ENCODE data around the gene SERINC5. TPM values are rescaled to one million over a fixed set of nuclear protein-coding genes. Genes with fewer than 3 reads are reported as not detected.

SERINC5 gene
- total RNA-seq, 2 experiments from 2014 or later = 52.5 to 54.5 TPM

GRCh38 chr5:80195837-80196400, 59.9 kb downstream of the SERINC5 start:
- peaks cover 62% of the 10 kb centered on the region for H3K4me1 Mint-ChIP-seq (ENCODE audit: low read depth)
- H3K4me3 Mint-ChIP-seq = no peak overlapping the region
- no peaks in the 10 kb centered on the region for H3K27me3 Mint-ChIP-seq (ENCODE audit: low read depth)
- DNase-seq (no peak), ATAC-seq (no peak)
- peak overlapping the region; percentile 65 for H3K27ac Mint-ChIP-seq
- CTCF ChIA-PET = interaction anchor here (1.2 to 5.3 kb wide), 6 partner anchors 8 to 104 kb away, joined by 3 to 42 read pairs (median 4); no protein-coding TSS in a partner anchor
- no peaks in the 10 kb centered on the region for H3K9me3 Mint-ChIP-seq (ENCODE audit: insufficient read depth)
- POLR2A ChIA-PET = interaction anchor here (0.9 to 9.1 kb wide), 3 partner anchors 19 to 59 kb away, joined by 3 to 78 read pairs (median 7); partner anchors contain the start of gene SERINC5
- peaks cover 59% of the 10 kb centered on the region for H3K36me3 Mint-ChIP-seq (ENCODE audit: low read depth)

GRCh38 chr5:80194468-80194867, 61.4 kb downstream of the SERINC5 start:
- H3K36me3 Mint-ChIP-seq (ENCODE audit: low read depth) = peaks cover 57% of the 10 kb centered on the region
- POLR2A ChIA-PET = interaction anchor here (0.6 to 9.1 kb wide), 5 partner anchors 9 to 60 kb away, joined by 3 to 78 read pairs (median 5); partner anchors contain the start of gene SERINC5
- no peaks in the 10 kb centered on the region for H3K27me3 Mint-ChIP-seq (ENCODE audit: low read depth)
- CTCF ChIA-PET = interaction anchor here (1.3 to 5.3 kb wide), 9 partner anchors 9 to 103 kb away, joined by 4 to 42 read pairs (median 11); partner anchors contain the start of gene SERINC5
- ATAC-seq (peak; percentile 14), DNase-seq (peak; percentile 46)
- H3K27ac Mint-ChIP-seq = peak overlapping the region; percentile 94
- no peaks in the 10 kb centered on the region for H3K9me3 Mint-ChIP-seq (ENCODE audit: insufficient read depth)
- H3K4me1 Mint-ChIP-seq (ENCODE audit: low read depth) = peaks cover 73% of the 10 kb centered on the region
- peak overlapping the region; percentile 64 for H3K4me3 Mint-ChIP-seq

GRCh38 chr5:80193401-80193800, 62.4 kb downstream of the SERINC5 start:
- no peaks in the 10 kb centered on the region for H3K27me3 Mint-ChIP-seq (ENCODE audit: low read depth)
- POLR2A ChIA-PET = interaction anchor here (0.6 to 9.1 kb wide), 12 partner anchors 11 to 84 kb away, joined by 3 to 78 read pairs (median 4); partner anchors contain the start of gene SERINC5
- ATAC-seq (no peak), DNase-seq (no peak)
- no peaks in the 10 kb centered on the region for H3K9me3 Mint-ChIP-seq (ENCODE audit: insufficient read depth)
- peak overlapping the region; percentile 94 for H3K27ac Mint-ChIP-seq
- H3K4me3 Mint-ChIP-seq = peak overlapping the region; percentile 64
- H3K4me1 Mint-ChIP-seq (ENCODE audit: low read depth) = peaks cover 74% of the 10 kb centered on the region
- H3K36me3 Mint-ChIP-seq (ENCODE audit: low read depth) = peaks cover 51% of the 10 kb centered on the region
- CTCF ChIA-PET = interaction anchor here (1.0 to 5.3 kb wide), 14 partner anchors 10 to 102 kb away, joined by 3 to 42 read pairs (median 9); partner anchors contain the start of gene SERINC5

GRCh38 chr5:80192507-80193241, 63.2 kb downstream of the SERINC5 start:
- Mint-ChIP-seq H3K27me3 (ENCODE audit: low read depth) (no peaks in the 10 kb centered on the region), H3K27ac (peak overlapping the region; percentile 94)
- DNase-seq = no peak

GRCh38 chr5:80191991-80192398, 63.9 kb downstream of the SERINC5 start:
- Mint-ChIP-seq H3K27ac (peak overlapping the region; percentile 94), H3K9me3 (ENCODE audit: insufficient read depth) (no peaks in the 10 kb centered on the region), H3K4me1 (ENCODE audit: low read depth) (peaks cover 81% of the 10 kb centered on the region), H3K36me3 (ENCODE audit: low read depth) (peaks cover 49% of the 10 kb centered on the region), H3K27me3 (ENCODE audit: low read depth) (no peaks in the 10 kb centered on the region), H3K4me3 (peak overlapping the region; percentile 64)
- DNase-seq (peak; percentile 78), ATAC-seq (peak; percentile 73)
- ChIA-PET POLR2A (interaction anchor here (0.7 to 9.1 kb wide), 13 partner anchors 10 to 77 kb away, joined by 3 to 78 read pairs (median 5); partner anchors contain the start of gene SERINC5), CTCF (interaction anchor here (0.6 to 5.3 kb wide), 14 partner anchors 8 to 100 kb away, joined by 3 to 42 read pairs (median 4); partner anchors contain the start of gene SERINC5)

More at GRCh38 chr5:80192507-80193241, 63.2 kb downstream of the SERINC5 start:
- ATAC-seq = peak; percentile 28
- CTCF ChIA-PET = interaction anchor here (0.8 to 5.3 kb wide), 19 partner anchors 7 to 101 kb away, joined by 3 to 42 read pairs (median 8); partner anchors contain the start of gene SERINC5
- Mint-ChIP-seq H3K9me3 (ENCODE audit: insufficient read depth) (no peaks in the 10 kb centered on the region), H3K4me3 (peak overlapping the region; percentile 64), H3K36me3 (ENCODE audit: low read depth) (peaks cover 49% of the 10 kb centered on the region), H3K4me1 (ENCODE audit: low read depth) (peaks cover 75% of the 10 kb centered on the region)
- POLR2A ChIA-PET = interaction anchor here (0.6 to 9.1 kb wide), 17 partner anchors 11 to 83 kb away, joined by 3 to 78 read pairs (median 3); partner anchors contain the start of gene SERINC5

GRCh38 chr5:80191397-80191796, 64.5 kb downstream of the SERINC5 start:
- ChIA-PET CTCF (interaction anchor here (0.6 to 5.3 kb wide), 10 partner anchors 9 to 100 kb away, joined by 3 to 42 read pairs (median 8); partner anchors contain the start of gene SERINC5), POLR2A (interaction anchor here (0.6 to 9.1 kb wide), 6 partner anchors 9 to 71 kb away, joined by 3 to 78 read pairs (median 6); partner anchors contain the start of gene SERINC5)
- H3K9me3 Mint-ChIP-seq (ENCODE audit: insufficient read depth) = no peaks in the 10 kb centered on the region
- no peaks in the 10 kb centered on the region for H3K27me3 Mint-ChIP-seq (ENCODE audit: low read depth)
- H3K4me1 Mint-ChIP-seq (ENCODE audit: low read depth) = peaks cover 86% of the 10 kb centered on the region
- H3K4me3 Mint-ChIP-seq = peak overlapping the region; percentile 84
- peaks cover 50% of the 10 kb centered on the region for H3K36me3 Mint-ChIP-seq (ENCODE audit: low read depth)
- H3K27ac Mint-ChIP-seq = peak overlapping the region; percentile 95
- no peak for ATAC-seq
- DNase-seq = no peak

- no peaks in the 10 kb centered on the region for H3K27me3 Mint-ChIP-seq (ENCODE audit: low read depth)
- H3K4me3 Mint-ChIP-seq = peak overlapping the region; percentile 84
- H3K36me3 Mint-ChIP-seq (ENCODE audit: low read depth) = peaks cover 48% of the 10 kb centered on the region
- DNase-seq (no peak), ATAC-seq (peak; percentile 7)
- ChIA-PET CTCF (no interaction called here), POLR2A (interaction anchor here (0.6 to 9.1 kb wide), 4 partner anchors 9 to 71 kb away, joined by 3 to 78 read pairs (median 28); partner anchors contain the start of gene SERINC5)
- no peaks in the 10 kb centered on the region for H3K9me3 Mint-ChIP-seq (ENCODE audit: insufficient read depth)
- H3K27ac Mint-ChIP-seq = peak overlapping the region; percentile 95
- H3K4me1 Mint-ChIP-seq (ENCODE audit: low read depth) = peaks cover 85% of the 10 kb centered on the region
Observed at GRCh38 chr5:80190960-80191359, 64.9 kb downstream of the SERINC5 start.

- ATAC-seq (no peak), DNase-seq (no peak)
- Mint-ChIP-seq H3K27ac (peak overlapping the region; percentile 95), H3K27me3 (ENCODE audit: low read depth) (no peaks in the 10 kb centered on the region), H3K36me3 (ENCODE audit: low read depth) (peaks cover 48% of the 10 kb centered on the region), H3K9me3 (ENCODE audit: insufficient read depth) (no peaks in the 10 kb centered on the region), H3K4me1 (ENCODE audit: low read depth) (peaks cover 89% of the 10 kb centered on the region), H3K4me3 (peak overlapping the region; percentile 84)
- CTCF ChIA-PET = interaction anchor here (0.7 to 1.6 kb wide), 2 partner anchors 15 to 98 kb away, joined by 4 to 6 read pairs; no protein-coding TSS in a partner anchor
- POLR2A ChIA-PET = interaction anchor here (0.7 to 9.1 kb wide), 6 partner anchors 15 to 199 kb away, joined by 3 to 78 read pairs (median 4); partner anchors contain the start of gene SERINC5
Observed at GRCh38 chr5:80189701-80190100, 66.1 kb downstream of the SERINC5 start.

GRCh38 chr5:80189201-80189600, 66.6 kb downstream of the SERINC5 start:
- peak overlapping the region; percentile 84 for H3K4me3 Mint-ChIP-seq

GRCh38 chr5:80187421-80188090, 68.3 kb downstream of the SERINC5 start:
- no peaks in the 10 kb centered on the region for H3K9me3 Mint-ChIP-seq (ENCODE audit: insufficient read depth)
- ChIA-PET POLR2A (interaction anchor here (0.8 to 6.5 kb wide), 5 partner anchors 28 to 176 kb away, joined by 3 to 50 read pairs (median 4); partner anchors contain the start of gene SERINC5), CTCF (interaction anchor here (0.7 to 2.5 kb wide), 5 partner anchors 28 to 96 kb away, joined by 3 to 7 read pairs (median 4); partner anchors contain the start of gene SERINC5)
- peaks cover 89% of the 10 kb centered on the region for H3K4me1 Mint-ChIP-seq (ENCODE audit: low read depth)
- DNase-seq (no peak), ATAC-seq (no peak)
- peak overlapping the region; percentile 91 for H3K27ac Mint-ChIP-seq
- H3K27me3 Mint-ChIP-seq (ENCODE audit: low read depth) = no peaks in the 10 kb centered on the region
- H3K4me3 Mint-ChIP-seq = peak overlapping the region; percentile 48
- peaks cover 39% of the 10 kb centered on the region for H3K36me3 Mint-ChIP-seq (ENCODE audit: low read depth)

More at GRCh38 chr5:80189201-80189600, 66.6 kb downstream of the SERINC5 start:
- peak overlapping the region; percentile 95 for H3K27ac Mint-ChIP-seq
- peaks cover 45% of the 10 kb centered on the region for H3K36me3 Mint-ChIP-seq (ENCODE audit: low read depth)
- H3K4me1 Mint-ChIP-seq (ENCODE audit: low read depth) = peaks cover 89% of the 10 kb centered on the region
- DNase-seq (peak; percentile 51), ATAC-seq (peak; percentile 27)
- H3K27me3 Mint-ChIP-seq (ENCODE audit: low read depth) = no peaks in the 10 kb centered on the region
- no peaks in the 10 kb centered on the region for H3K9me3 Mint-ChIP-seq (ENCODE audit: insufficient read depth)
- ChIA-PET POLR2A (interaction anchor here (0.7 to 9.1 kb wide), 6 partner anchors 9 to 198 kb away, joined by 3 to 78 read pairs (median 4); partner anchors contain the start of gene SERINC5), CTCF (interaction anchor here (0.7 to 1.6 kb wide), 2 partner anchors 16 to 97 kb away, joined by 4 to 6 read pairs; no protein-coding TSS in a partner anchor)
